ENCODE results near the gene ZRANB2. TPM values are rescaled to one million over a fixed set of nuclear protein-coding genes. Genes with fewer than 3 reads are reported as not detected.

The ZRANB2 gene
- total RNA-seq, 1 experiment from 2014 or later, result 46.7 TPM

- H3K4me3 ChIP-seq, result peak overlapping the region; percentile 98
- H3K27me3 ChIP-seq, result no peaks in the 10 kb centered on the region
- no peak for DNase-seq
- H3K36me3 ChIP-seq, result peaks cover 27% of the 10 kb centered on the region
- peaks cover 3% of the 10 kb centered on the region; the same call in 1 of the 2 replicates for H3K9me3 ChIP-seq
Measured at GRCh38 chr1:71081697-71082080, 854 bp upstream of the ZRANB2 start.

GRCh38 chr1:71080230-71080738 lies 551 bp downstream of the ZRANB2 start:
- peaks cover 41% of the 10 kb centered on the region for H3K36me3 ChIP-seq
- H3K4me3 ChIP-seq, result peak overlapping the region; percentile 98
- DNase-seq, result no peak
- peaks cover 3% of the 10 kb centered on the region; the same call in 1 of the 2 replicates for H3K9me3 ChIP-seq
- no peaks in the 10 kb centered on the region for H3K27me3 ChIP-seq

GRCh38 chr1:71074681-71075080 lies 6.2 kb downstream of the ZRANB2 start:
- Histone ChIP-seq H3K9me3 (no peaks in the 10 kb centered on the region), H3K36me3 (peaks cover 96% of the 10 kb centered on the region), H3K4me3 (no peak overlapping the region), H3K27me3 (no peaks in the 10 kb centered on the region)
- no peak for DNase-seq

GRCh38 chr1:71072273-71072672 lies 8.6 kb downstream of the ZRANB2 start:
- no peak overlapping the region for H3K4me3 ChIP-seq
- H3K9me3 ChIP-seq, result no peaks in the 10 kb centered on the region
- DNase-seq, result no peak
- no peaks in the 10 kb centered on the region for H3K27me3 ChIP-seq
- peaks cover 99% of the 10 kb centered on the region for H3K36me3 ChIP-seq

- Histone ChIP-seq H3K36me3 (peaks cover 99% of the 10 kb centered on the region), H3K27me3 (no peaks in the 10 kb centered on the region), H3K9me3 (no peaks in the 10 kb centered on the region), H3K4me3 (no peak overlapping the region)
- no peak for DNase-seq
Measured at GRCh38 chr1:71071720-71072119, 9.1 kb downstream of the ZRANB2 start.

- H3K36me3 ChIP-seq, result peaks cover 100% of the 10 kb centered on the region
- H3K27me3 ChIP-seq, result no peaks in the 10 kb centered on the region
Measured at GRCh38 chr1:71068325-71069240, 12.3 kb downstream of the ZRANB2 start.

GRCh38 chr1:71054791-71055190 lies 26.0 kb downstream of the ZRANB2 start:
- Histone ChIP-seq H3K4me3 (no peak overlapping the region), H3K9me3 (no peaks in the 10 kb centered on the region), H3K27me3 (peaks cover 3% of the 10 kb centered on the region; the same call in 1 of the 2 replicates), H3K36me3 (peaks cover 7% of the 10 kb centered on the region)
- no peak for DNase-seq

More at GRCh38 chr1:71068325-71069240, 12.3 kb downstream of the ZRANB2 start:
- no peaks in the 10 kb centered on the region for H3K9me3 ChIP-seq
- no peak overlapping the region for H3K4me3 ChIP-seq
- no peak for DNase-seq

- H3K27me3 ChIP-seq, result peaks cover 8% of the 10 kb centered on the region; the same call in 1 of the 2 replicates
- no peaks in the 10 kb centered on the region for H3K9me3 ChIP-seq
- peaks cover 7% of the 10 kb centered on the region for H3K36me3 ChIP-seq
- no peak for DNase-seq
- H3K4me3 ChIP-seq, result no peak overlapping the region
Measured at GRCh38 chr1:71054281-71054731, 26.5 kb downstream of the ZRANB2 start.

- Histone ChIP-seq H3K36me3 (peaks cover 2% of the 10 kb centered on the region), H3K9me3 (no peaks in the 10 kb centered on the region), H3K4me3 (no peak overlapping the region), H3K27me3 (peaks cover 9% of the 10 kb centered on the region; the same call in 1 of the 2 replicates)
- DNase-seq, result no peak
Measured at GRCh38 chr1:71053758-71054157, 27.1 kb downstream of the ZRANB2 start.

- Histone ChIP-seq H3K9me3 (no peaks in the 10 kb centered on the region), H3K27me3 (peaks cover 15% of the 10 kb centered on the region), H3K4me3 (no peak overlapping the region), H3K36me3 (no peaks in the 10 kb centered on the region; the same call in 1 of the 2 replicates)
- no peak for DNase-seq
Measured at GRCh38 chr1:71053146-71053545, 27.7 kb downstream of the ZRANB2 start.

- Histone ChIP-seq H3K9me3 (no peaks in the 10 kb centered on the region), H3K27me3 (peaks cover 32% of the 10 kb centered on the region), H3K4me3 (no peak overlapping the region), H3K36me3 (no peaks in the 10 kb centered on the region)
- DNase-seq, result no peak
Measured at GRCh38 chr1:71049951-71050598, 30.8 kb downstream of the ZRANB2 start.

GRCh38 chr1:71047635-71048607 lies 32.9 kb downstream of the ZRANB2 start, which contains the start of gene PTGER3:
PTGER3 (minus strand) TSS chr1:71047816; CDS start chr1:71047577, 239 bp downstream.
- Histone ChIP-seq H3K36me3 (no peaks in the 10 kb centered on the region), H3K27me3 (peaks cover 32% of the 10 kb centered on the region)
- DNase-seq, result peak; percentile 28

GRCh38 chr1:71046891-71047634 lies 33.8 kb downstream of the ZRANB2 start:
- Histone ChIP-seq H3K4me3 (peak overlapping the region; percentile 26; the same call in 1 of the 2 replicates), H3K9me3 (no peaks in the 10 kb centered on the region), H3K36me3 (no peaks in the 10 kb centered on the region), H3K27me3 (peaks cover 32% of the 10 kb centered on the region)
- DNase-seq, result peak; percentile 10

More at GRCh38 chr1:71047635-71048607, 32.9 kb downstream of the ZRANB2 start, which contains the start of gene PTGER3:
- H3K4me3 ChIP-seq, result peak within 1 kb of the TSS; percentile 26
- H3K9me3 ChIP-seq, result no peaks in the 10 kb centered on the region

GRCh38 chr1:71045463-71046028 lies 35.3 kb downstream of the ZRANB2 start:
- Histone ChIP-seq H3K27me3 (peaks cover 30% of the 10 kb centered on the region), H3K36me3 (no peaks in the 10 kb centered on the region), H3K9me3 (no peaks in the 10 kb centered on the region), H3K4me3 (no peak overlapping the region)
- DNase-seq, result no peak

GRCh38 chr1:71044833-71045232 lies 36.0 kb downstream of the ZRANB2 start:
- Histone ChIP-seq H3K9me3 (no peaks in the 10 kb centered on the region), H3K27me3 (peaks cover 30% of the 10 kb centered on the region), H3K36me3 (no peaks in the 10 kb centered on the region), H3K4me3 (no peak overlapping the region)
- DNase-seq, result no peak

All from MG63 (cell line).